ENCODE data around the gene CELF6.

Gene CELF6

DNA sequence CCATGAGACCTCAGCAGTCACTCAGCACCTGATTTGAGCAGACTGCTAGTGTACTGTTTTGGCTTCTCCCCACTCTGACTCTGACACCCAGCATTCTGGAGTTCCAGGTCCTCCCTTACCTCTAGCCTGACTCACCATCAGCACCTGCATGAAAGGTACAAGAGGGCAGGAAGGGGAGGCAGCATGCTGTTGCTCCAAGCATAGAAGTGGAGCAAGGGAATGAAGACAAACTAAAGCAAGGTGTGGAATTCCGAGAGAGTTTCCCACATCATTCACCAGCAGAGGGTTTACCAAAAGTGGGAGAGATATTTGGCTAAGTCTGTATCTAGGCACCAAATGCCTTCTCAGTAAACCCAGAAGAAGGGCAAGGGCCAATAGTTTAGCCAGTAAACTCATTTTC lies 34.5 kb upstream of the CELF6 start:
- TF ChIP-seq, protein P1, sequence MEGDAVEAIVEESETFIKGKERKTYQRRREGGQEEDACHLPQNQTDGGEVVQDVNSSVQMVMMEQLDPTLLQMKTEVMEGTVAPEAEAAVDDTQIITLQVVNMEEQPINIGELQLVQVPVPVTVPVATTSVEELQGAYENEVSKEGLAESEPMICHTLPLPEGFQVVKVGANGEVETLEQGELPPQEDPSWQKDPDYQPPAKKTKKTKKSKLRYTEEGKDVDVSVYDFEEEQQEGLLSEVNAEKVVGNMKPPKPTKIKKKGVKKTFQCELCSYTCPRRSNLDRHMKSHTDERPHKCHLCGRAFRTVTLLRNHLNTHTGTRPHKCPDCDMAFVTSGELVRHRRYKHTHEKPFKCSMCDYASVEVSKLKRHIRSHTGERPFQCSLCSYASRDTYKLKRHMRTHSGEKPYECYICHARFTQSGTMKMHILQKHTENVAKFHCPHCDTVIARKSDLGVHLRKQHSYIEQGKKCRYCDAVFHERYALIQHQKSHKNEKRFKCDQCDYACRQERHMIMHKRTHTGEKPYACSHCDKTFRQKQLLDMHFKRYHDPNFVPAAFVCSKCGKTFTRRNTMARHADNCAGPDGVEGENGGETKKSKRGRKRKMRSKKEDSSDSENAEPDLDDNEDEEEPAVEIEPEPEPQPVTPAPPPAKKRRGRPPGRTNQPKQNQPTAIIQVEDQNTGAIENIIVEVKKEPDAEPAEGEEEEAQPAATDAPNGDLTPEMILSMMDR (conservative IDR thresholded peaks at IDR 0.05), result no peak
- H3K27ac ChIP-seq, result no peak overlapping the region

DNA sequence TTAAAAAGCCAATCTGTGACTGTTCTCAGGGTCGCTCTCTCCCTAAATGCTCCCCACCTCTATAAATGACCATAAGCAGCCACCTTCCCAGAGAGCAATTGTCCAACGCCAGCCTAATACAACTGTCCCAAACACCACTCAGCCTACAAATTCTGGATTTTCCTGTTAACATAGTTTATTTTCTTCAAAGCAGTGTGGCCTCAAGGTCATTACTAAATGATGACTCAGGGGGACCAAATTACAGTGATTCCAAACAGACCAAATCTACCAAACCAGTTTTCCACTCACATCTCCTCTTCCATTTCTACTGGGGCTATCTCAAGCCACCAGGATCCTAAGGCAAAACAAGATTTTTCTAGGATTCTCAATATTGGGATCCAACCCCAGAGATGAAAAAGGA lies 33.3 kb upstream of the CELF6 start:
- TF ChIP-seq, protein P1 (conservative IDR thresholded peaks at IDR 0.05), result no peak
- no peak overlapping the region for H3K27ac ChIP-seq

DNA sequence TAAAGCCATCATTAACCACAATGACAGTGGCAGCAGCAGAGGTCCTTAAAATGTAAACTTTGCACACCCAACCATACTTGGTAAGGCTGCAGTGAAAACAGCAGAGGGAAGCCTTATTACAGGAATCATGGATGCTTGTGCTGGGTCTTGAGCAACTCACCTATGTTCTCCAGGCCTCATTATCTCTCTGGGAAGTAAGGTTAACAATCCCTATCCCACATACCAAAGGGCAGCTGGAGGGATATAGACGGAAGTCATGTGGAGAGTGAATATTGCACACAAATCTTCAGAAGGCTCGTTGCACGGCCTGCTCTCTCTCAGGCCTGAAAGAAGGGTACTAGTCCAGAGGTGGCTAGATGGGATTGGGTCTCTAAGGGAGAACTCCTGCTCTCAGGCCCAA lies 25.8 kb upstream of the CELF6 start:
- TF ChIP-seq, protein P1 (conservative IDR thresholded peaks at IDR 0.05), result no peak

DNA sequence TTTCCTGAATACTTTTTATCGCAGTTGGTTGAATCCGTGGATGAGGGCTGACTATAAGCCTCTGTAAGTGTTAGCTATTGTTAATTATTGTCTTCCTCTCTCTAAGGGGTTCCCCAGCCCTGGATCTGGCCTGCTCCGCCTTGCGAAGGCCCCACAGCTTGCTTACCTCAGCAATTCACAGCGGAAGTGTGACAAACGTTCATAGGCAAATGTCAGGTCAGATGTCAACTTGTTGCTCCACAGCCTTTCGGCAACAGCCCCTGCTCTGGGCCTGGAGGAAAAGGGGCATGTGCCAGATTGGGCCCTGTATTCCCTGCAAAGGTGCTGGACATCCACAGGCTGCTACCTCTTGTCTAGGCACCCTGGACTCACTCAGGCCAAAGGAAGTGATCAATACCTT lies 25.3 kb upstream of the CELF6 start:
- no peak overlapping the region for H3K27ac ChIP-seq
- TF ChIP-seq, protein P1 (conservative IDR thresholded peaks at IDR 0.05), result no peak

More for the DNA sequence above, 25.8 kb upstream of the CELF6 start:
- H3K27ac ChIP-seq, result no peak overlapping the region

DNA sequence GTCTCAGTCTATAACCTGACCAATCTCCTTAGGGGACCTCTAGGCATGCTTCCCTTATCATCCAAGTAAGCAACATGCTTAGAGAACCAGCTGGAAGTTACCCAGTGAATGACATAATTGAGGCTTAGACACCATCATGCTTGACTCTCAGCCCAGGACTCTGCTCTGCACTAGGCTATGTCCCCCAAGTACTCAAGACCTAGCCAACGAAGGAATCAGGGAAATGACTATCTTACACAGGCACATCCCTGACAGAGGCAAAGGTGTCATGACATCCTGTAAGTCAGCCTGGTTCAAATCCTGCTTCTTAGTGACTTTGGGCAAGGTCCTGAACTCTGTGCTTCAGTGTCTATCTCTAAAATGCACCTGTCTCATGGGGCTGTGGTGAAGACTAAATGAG lies 24.6 kb upstream of the CELF6 start:
- TF ChIP-seq, protein P1 (conservative IDR thresholded peaks at IDR 0.05), result no peak
- H3K27ac ChIP-seq, result no peak overlapping the region

DNA sequence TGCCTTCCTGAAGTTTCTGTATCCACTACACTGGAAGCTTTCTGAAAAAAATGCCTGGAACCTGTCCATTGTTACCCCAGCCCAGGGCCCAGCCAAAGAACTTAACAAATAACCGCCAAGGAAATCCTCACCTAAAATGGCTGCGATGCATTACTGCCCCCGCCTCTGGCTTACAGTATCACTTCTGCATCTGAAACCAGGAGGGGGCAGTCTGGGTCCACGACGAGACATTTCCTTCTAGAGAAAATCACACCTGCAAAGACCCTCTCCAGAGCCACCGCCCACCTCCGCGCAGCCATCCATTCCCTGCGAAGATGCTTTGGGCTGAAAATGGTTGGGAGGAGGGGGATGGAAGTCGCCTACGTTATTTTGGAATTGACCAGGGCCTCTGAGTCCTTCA lies 22.4 kb upstream of the CELF6 start:
- TF ChIP-seq, protein P1 (conservative IDR thresholded peaks at IDR 0.05), result peak; percentile 74
- 0 out of 2 replicates have a peak overlapping the region, but pooled peaks have one; percentile 74 for H3K27ac ChIP-seq

DNA sequence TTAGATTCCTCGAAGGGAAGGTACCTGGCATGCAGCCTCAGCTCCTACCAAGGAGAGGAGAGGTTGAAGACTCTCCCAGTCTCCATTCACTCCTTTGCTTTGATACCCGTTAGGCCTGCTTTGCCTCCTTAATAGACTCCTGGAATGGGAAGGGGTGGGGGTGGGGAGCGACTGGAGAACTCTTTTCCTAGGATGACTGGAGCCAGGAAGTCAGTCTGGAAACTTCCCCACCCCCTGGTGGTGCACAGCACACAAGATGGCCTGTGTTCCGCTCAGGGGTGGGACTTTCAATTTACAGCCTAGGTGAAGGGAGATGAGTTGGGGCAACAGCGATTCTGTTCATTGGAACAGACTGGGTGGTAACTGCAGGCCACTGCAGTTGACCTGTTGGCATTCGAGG lies 21.4 kb upstream of the CELF6 start:
- peak overlapping the region; percentile 74; the same call in 1 of the 2 replicates for H3K27ac ChIP-seq
- TF ChIP-seq, protein P1 (conservative IDR thresholded peaks at IDR 0.05), result peak; percentile 55
